A673 (cell line): ENCODE measurements around the gene ZNF516. TPM values are rescaled to one million over a fixed set of nuclear protein-coding genes. Genes with fewer than 3 reads are reported as not detected.

Experiments used
- BruUV-seq: library from RNA; stranded (reverse); fragments of 400-500 nt; replicated peaks from 2 replicates; lab custom pipeline; 2021; lab: Mats Ljungman, UMichigan
- CTCF ChIA-PET: fragments of 300-600 bp; sonication (Branson Sonifier 250); formaldehyde crosslinking; loops from one replicate; lab custom pipeline; 2022; ENCODE audit warnings: antibody characterized with exemption; lab: Charles Lee
- POLR2A ChIA-PET: fragments of 300-600 bp; sonication (Branson Sonifier 250); formaldehyde crosslinking; loops from one replicate; lab custom pipeline; 2022; ENCODE audit warnings: antibody characterized with exemption; ENCODE audit not compliant: low non-redundant PET; lab: Charles Lee
- DNase-seq: peaks from one replicate; pipeline ENCODE4 v3.0.0-alpha.2; 2015; ENCODE audit warnings: low spot score
- H3K27ac ChIP-seq: fragments of 200-600 bp; sonication (generic); 2 replicates; pipeline ENCODE4 v1.5.1; 2016; ENCODE audit warnings: mixed run types, low read depth, mild to moderate bottlenecking, mixed read lengths, antibody characterized with exemption, low read length; ENCODE audit not compliant: poor library complexity, severe bottlenecking
- H3K27me3 ChIP-seq: fragments of 200-600 bp; sonication (generic); replicated peaks from 2 replicates; pipeline ENCODE4 v1.6.1; 2017; ENCODE audit warnings: mixed run types, low read depth, mild to moderate bottlenecking, mixed read lengths, antibody characterized with exemption, low read length; ENCODE audit not compliant: insufficient read depth, poor library complexity
- H3K36me3 ChIP-seq: fragments of 200-600 bp; sonication (generic); 2 replicates; pipeline ENCODE4 v1.6.1; 2016; ENCODE audit warnings: mixed run types, mild to moderate bottlenecking, mixed read lengths, antibody characterized with exemption, low read length; ENCODE audit not compliant: insufficient read depth, poor library complexity, severe bottlenecking
- H3K4me1 ChIP-seq: fragments of 200-600 bp; sonication (generic); 2 replicates; pipeline ENCODE4 v1.6.1; 2017; ENCODE audit warnings: mixed run types, mild to moderate bottlenecking, mixed read lengths, antibody characterized with exemption, low read length; ENCODE audit not compliant: insufficient read depth, poor library complexity, severe bottlenecking
- H3K4me3 ChIP-seq: fragments of 200-600 bp; sonication (generic); 2 replicates; pipeline ENCODE4 v1.5.1; 2016; ENCODE audit warnings: low read depth, mixed run types, mild to moderate bottlenecking, mixed read lengths, low read length; ENCODE audit not compliant: poor library complexity, severe bottlenecking
- H3K9me3 ChIP-seq: fragments of 200-600 bp; sonication (generic); 2 replicates; pipeline ENCODE4 v1.6.1; 2016; ENCODE audit warnings: mixed run types, low read depth, mild to moderate bottlenecking, mixed read lengths, antibody characterized with exemption, low read length; ENCODE audit not compliant: poor library complexity, severe bottlenecking
- CTCF ChIP-seq: fragments of 300-800, 200-600 bp; sonication (generic); conservative IDR thresholded peaks from 2 replicates; pipeline ENCODE4 v1.5.1; 2017; ENCODE audit warnings: low read depth, mild to moderate bottlenecking, antibody characterized with exemption, low read length, moderate library complexity, mixed read lengths
- EZH2 ChIP-seq: fragments of 200-600 bp; sonication (generic); IDR thresholded peaks from 2 replicates; pipeline ENCODE4 v1.6.1; 2017; ENCODE audit warnings: borderline replicate concordance, low read depth, mild to moderate bottlenecking, mixed read lengths, antibody characterized with exemption, low read length; ENCODE audit not compliant: poor library complexity, severe bottlenecking
- intact Hi-C: fragments of 100-400 bp; cut with micrococcal nuclease; formaldehyde crosslinking; loops from one replicate; pipeline ENCODE4 v1.10.0; 2022; ENCODE audit not compliant: unreplicated experiment
- total RNA-seq: library from RNA; stranded (reverse); gene quantifications from 2 replicates; pipeline ENCODE4 v1.2.3, GENCODE V29; 2021

ZNF516 gene
- total RNA-seq, 1 experiment from 2014 or later: 32.3 TPM

- no peaks in the 10 kb centered on the region for H3K4me1 ChIP-seq
- BruUV-seq: no TSS peak
- TF ChIP-seq CTCF: no peak
- TF ChIP-seq EZH2: no peak
- no peak overlapping the region for H3K27ac ChIP-seq
- H3K36me3 ChIP-seq: no peaks in the 10 kb centered on the region
- no peak overlapping the region for H3K4me3 ChIP-seq
- CTCF ChIA-PET: no interaction called here
- POLR2A ChIA-PET: no interaction called here
- no peaks in the 10 kb centered on the region for H3K9me3 ChIP-seq
- intact Hi-C loops: no loop called here
- H3K27me3 ChIP-seq: no peaks in the 10 kb centered on the region
- DNase-seq: no peak
Observed at GRCh38 chr18:76425146-76426131, 69.6 kb downstream of the ZNF516 start.

DNA sequence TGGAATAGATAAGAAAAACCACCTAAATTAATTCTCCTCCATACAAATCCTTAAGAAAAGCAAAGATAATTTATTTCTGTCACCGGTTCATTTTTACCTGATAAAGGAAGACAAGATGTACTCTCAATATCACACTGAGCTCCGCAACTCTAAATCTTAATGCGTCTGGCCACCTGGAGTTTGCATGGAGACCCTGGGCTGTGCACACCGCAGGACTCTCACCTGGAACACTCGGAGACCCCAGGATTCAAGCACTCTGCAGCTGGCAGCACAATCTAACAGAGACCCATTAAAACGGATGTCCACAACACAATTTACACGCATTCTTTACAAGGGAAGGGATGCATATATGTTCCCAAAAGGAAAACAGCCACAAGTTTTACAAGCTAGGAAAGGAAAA is 72.2 kb downstream of the ZNF516 start:
- Histone ChIP-seq H3K27ac (no peak overlapping the region), H3K4me3 (no peak overlapping the region), H3K27me3 (no peaks in the 10 kb centered on the region), H3K4me1 (no peaks in the 10 kb centered on the region), H3K9me3 (no peaks in the 10 kb centered on the region), H3K36me3 (no peaks in the 10 kb centered on the region)
- ChIA-PET CTCF (no interaction called here), POLR2A (no interaction called here)
- intact Hi-C loops: no loop called here
- no peak for DNase-seq
- no TSS peak for BruUV-seq
- TF ChIP-seq CTCF (no peak), EZH2 (no peak)

- TF ChIP-seq CTCF (no peak), EZH2 (no peak)
- H3K4me3 ChIP-seq: no peak overlapping the region
- no peaks in the 10 kb centered on the region for H3K36me3 ChIP-seq
- no TSS peak for BruUV-seq
- no peak overlapping the region for H3K27ac ChIP-seq
- H3K27me3 ChIP-seq: no peaks in the 10 kb centered on the region
- no peaks in the 10 kb centered on the region for H3K9me3 ChIP-seq
- ChIA-PET POLR2A (no interaction called here), CTCF (no interaction called here)
- no peaks in the 10 kb centered on the region for H3K4me1 ChIP-seq
- intact Hi-C loops: no loop called here
- DNase-seq: no peak
Observed at GRCh38 chr18:76422121-76422520, 72.9 kb downstream of the ZNF516 start.
